HUES6 (cell line): ENCODE measurements around the gene SEMA4D.

Experiments
- H3K27ac ChIP-seq: 2 replicates; pipeline ENCODE4 v1.7.0; 2013; ENCODE audit warnings: low read depth, mild to moderate bottlenecking, low read length, inconsistent platforms
- H3K27me3 ChIP-seq: 2 replicates; pipeline ENCODE4 v1.6.1; 2013; ENCODE audit warnings: low read length; ENCODE audit not compliant: control insufficient read depth, insufficient read depth
- H3K36me3 ChIP-seq: 2 replicates; pipeline ENCODE4 v1.6.1; 2013; ENCODE audit warnings: low read length; ENCODE audit not compliant: control insufficient read depth, insufficient read depth
- H3K4me1 ChIP-seq: 2 replicates; pipeline ENCODE4 v1.6.1; 2013; ENCODE audit warnings: low read length; ENCODE audit not compliant: control insufficient read depth, insufficient read depth
- H3K4me3 ChIP-seq: 2 replicates; pipeline ENCODE4 v1.5.1; 2013; ENCODE audit warnings: low read depth, low read length
- H3K9ac ChIP-seq: one replicate; pipeline ENCODE4 v1.6.1; 2013; ENCODE audit warnings: mild to moderate bottlenecking, low read length
- H3K9me3 ChIP-seq: 2 replicates; pipeline ENCODE4 v1.6.1; 2013; ENCODE audit warnings: low read depth, low read length; ENCODE audit not compliant: control insufficient read depth, insufficient read depth

Gene SEMA4D

DNA sequence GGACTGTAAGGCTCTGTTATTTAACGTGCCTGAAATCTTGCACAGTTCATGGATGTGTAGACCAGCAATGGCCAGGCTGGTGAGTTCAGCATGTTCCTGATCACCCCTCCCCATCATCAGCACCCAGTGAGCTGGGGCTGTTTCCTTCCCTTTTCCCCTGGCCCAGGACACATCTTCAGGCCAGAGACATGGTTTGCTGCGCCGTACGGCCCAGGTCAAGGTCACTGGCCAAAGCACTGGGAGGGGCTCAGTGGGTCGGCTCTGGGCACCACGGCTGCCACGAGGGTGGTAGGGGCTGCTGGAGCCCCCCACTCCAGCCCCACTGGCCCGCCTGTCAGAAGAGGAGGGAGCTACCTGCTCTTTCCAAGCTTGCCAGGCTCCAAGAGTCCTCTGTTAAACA is 55.9 kb downstream of the SEMA4D start:
- Histone ChIP-seq H3K9me3 (no peaks in the 10 kb centered on the region), H3K27ac (no peak overlapping the region), H3K4me3 (no peak overlapping the region), H3K4me1 (peaks cover 26% of the 10 kb centered on the region), H3K9ac (no peak overlapping the region), H3K27me3 (no peaks in the 10 kb centered on the region), H3K36me3 (peaks cover 5% of the 10 kb centered on the region; the same call in 1 of the 2 replicates)

DNA sequence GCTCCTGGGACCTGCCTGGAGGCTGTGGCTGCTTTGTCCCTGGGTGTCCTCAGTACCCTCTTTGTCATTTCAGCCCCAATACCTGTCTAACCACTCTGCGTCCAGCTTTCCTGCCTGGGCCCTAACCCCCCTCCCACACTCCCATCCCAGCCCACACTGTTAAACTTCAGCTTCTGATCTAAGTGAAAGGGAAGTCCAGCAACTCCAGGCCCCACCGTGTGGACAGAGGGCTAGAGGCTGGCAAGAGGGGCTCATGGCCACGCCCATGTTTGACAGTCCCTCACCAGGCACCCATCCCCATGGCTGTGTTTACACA is 56.3 kb downstream of the SEMA4D start:
- Histone ChIP-seq H3K4me3 (no peak overlapping the region), H3K4me1 (peaks cover 30% of the 10 kb centered on the region), H3K9ac (no peak overlapping the region)

DNA sequence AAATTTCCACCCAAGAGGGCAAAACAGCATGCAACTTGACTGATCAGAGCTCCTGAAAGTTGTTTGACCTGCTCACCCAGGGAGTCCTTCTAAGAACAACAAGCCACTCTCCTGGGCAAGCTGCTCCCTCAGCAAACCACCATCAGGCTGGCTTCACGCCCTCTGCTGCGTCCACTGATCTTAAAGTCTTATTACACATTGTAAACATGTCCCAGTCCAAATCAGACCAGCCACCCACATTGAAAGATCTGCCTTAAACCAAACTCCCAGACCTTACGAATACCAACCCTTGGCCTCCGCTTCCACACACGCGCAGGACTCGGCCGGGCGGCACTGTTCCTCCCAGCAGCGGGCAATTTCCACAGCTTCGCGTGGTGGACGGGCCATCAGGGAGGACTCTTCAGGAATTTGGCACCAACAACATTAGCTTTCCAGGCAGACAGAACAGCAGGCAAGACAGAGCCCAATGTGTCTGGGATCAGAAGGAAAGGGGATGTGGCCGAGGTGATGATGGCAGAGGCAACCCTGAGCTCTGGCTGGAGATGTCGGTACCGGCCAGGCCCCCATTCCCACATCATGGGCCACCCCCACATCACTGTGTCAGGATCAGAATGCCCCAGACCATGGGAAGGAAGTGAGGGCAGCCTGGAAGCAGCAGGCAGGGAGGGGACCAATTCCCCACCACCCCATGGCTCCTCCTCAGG is 56.8 kb downstream of the SEMA4D start:
- H3K4me1 ChIP-seq = peaks cover 35% of the 10 kb centered on the region
- no peaks in the 10 kb centered on the region for H3K9me3 ChIP-seq
- no peak overlapping the region for H3K27ac ChIP-seq
- H3K36me3 ChIP-seq = peaks cover 5% of the 10 kb centered on the region; the same call in 1 of the 2 replicates
- H3K4me3 ChIP-seq = no peak overlapping the region
- no peak overlapping the region for H3K9ac ChIP-seq
- H3K27me3 ChIP-seq = no peaks in the 10 kb centered on the region

More for the DNA sequence above, 56.3 kb downstream of the SEMA4D start:
- Histone ChIP-seq H3K27me3 (no peaks in the 10 kb centered on the region), H3K27ac (no peak overlapping the region), H3K9me3 (no peaks in the 10 kb centered on the region), H3K36me3 (peaks cover 5% of the 10 kb centered on the region; the same call in 1 of the 2 replicates)

DNA sequence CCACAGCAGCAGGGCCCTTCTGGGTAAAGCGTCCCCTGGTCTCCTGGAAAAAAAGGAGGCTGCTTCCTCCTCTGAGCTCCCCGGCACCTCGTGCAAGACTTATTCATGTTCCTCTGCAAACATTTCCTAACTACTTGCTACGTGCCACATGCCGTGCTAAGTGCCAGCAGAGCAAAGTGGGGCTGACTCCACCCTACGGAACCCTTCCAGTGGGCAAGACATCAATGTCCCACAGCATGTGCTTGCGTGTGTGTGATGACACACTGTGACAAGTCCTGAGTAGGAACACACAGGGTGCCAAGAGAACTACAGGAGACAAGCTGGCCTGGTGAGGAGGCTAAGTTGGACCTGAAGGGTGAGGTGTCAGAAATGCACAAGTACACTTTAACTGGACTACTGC is 57.4 kb downstream of the SEMA4D start:
- peaks cover 5% of the 10 kb centered on the region; the same call in 1 of the 2 replicates for H3K36me3 ChIP-seq
- H3K27me3 ChIP-seq = no peaks in the 10 kb centered on the region
- no peaks in the 10 kb centered on the region for H3K9me3 ChIP-seq
- no peak overlapping the region for H3K9ac ChIP-seq
- H3K4me3 ChIP-seq = no peak overlapping the region
- H3K27ac ChIP-seq = no peak overlapping the region
- peaks cover 40% of the 10 kb centered on the region for H3K4me1 ChIP-seq

DNA sequence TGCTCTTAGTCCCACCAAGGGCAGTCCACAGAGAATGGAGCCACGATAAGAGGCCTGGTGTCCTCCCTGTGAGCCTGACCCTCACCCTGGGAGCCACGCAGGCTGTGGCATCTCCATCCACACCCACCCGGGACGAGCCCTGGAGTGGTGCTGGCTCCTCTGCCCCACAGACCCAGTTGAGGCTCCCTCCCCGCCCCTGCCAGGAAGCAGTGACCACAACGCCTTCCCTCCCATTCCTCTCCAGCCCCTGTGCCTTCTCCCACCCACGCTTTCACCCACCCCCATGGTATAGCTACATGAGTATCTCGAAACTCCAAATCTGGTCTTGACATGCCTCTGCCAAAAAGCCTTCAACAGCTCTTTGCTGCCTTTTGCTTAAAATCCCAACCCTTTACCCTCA is 57.9 kb downstream of the SEMA4D start:
- Histone ChIP-seq H3K9ac (no peak overlapping the region), H3K27me3 (no peaks in the 10 kb centered on the region), H3K4me3 (no peak overlapping the region), H3K4me1 (peaks cover 44% of the 10 kb centered on the region), H3K27ac (no peak overlapping the region), H3K9me3 (no peaks in the 10 kb centered on the region), H3K36me3 (peaks cover 3% of the 10 kb centered on the region; the same call in 1 of the 2 replicates)

DNA sequence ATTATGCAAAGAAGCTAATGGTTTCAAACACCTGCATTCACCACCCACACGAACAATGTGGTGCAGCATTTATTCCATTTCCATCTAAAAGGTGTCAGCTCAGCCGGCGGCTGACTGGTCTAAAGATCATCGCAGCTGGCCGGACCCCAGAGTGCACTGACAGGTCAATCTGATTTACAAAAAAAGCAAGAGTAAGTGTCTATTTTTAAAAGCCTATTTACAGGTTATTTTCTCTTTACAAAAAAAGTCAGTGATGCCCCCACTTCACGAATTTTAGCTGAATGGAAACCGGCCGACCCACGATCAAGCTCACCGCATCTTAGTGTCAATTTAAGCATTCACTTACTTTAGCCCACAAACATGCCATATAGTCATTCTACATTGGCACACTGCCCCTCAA is 58.3 kb downstream of the SEMA4D start:
- Histone ChIP-seq H3K36me3 (no peaks in the 10 kb centered on the region), H3K27ac (no peak overlapping the region), H3K4me1 (peaks cover 49% of the 10 kb centered on the region), H3K9ac (no peak overlapping the region), H3K4me3 (no peak overlapping the region), H3K27me3 (no peaks in the 10 kb centered on the region), H3K9me3 (no peaks in the 10 kb centered on the region)

DNA sequence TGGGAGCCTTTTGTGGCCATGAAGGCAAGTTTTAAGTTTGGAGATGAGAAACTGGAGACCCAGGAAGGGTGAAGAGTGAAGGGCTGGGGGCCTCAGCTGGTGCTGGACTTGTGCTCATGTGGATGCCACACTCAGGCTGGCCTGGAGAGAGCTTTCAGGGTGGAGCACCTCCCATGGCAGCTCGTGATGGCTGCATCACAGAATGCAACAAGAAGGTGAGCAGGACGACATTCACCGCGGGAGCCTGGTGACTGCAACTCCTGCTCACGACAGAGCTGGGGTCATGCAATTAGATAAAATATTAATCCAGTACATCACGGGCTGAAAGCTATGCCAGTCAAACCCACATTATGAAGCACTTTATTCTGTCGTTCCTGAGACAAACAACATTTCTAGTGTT is 59.7 kb downstream of the SEMA4D start:
- no peaks in the 10 kb centered on the region for H3K27me3 ChIP-seq
- no peak overlapping the region for H3K27ac ChIP-seq
- H3K9ac ChIP-seq = no peak overlapping the region
- H3K9me3 ChIP-seq = no peaks in the 10 kb centered on the region
- H3K4me1 ChIP-seq = peaks cover 62% of the 10 kb centered on the region
- no peaks in the 10 kb centered on the region for H3K36me3 ChIP-seq
- H3K4me3 ChIP-seq = no peak overlapping the region

DNA sequence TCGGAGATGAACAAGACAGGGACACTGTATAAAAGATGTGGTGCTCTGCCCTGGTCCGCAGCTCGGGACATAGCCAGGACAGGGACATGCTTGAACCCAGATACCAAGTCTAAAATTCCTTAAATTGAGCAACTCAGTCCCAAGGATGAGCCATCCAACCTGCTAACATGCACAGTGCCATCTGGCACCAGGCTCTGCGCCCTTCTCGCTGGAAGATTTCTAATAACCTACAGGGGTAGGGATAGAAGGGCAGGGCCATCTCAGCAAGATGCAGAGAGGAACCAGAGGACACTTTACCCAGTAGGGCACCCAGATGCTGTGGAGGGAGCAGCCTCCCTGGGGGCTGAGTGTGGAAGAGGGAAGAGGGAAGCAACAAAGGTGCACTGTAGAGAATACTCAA is 60.1 kb downstream of the SEMA4D start:
- Histone ChIP-seq H3K4me3 (no peak overlapping the region), H3K9me3 (no peaks in the 10 kb centered on the region), H3K36me3 (no peaks in the 10 kb centered on the region), H3K4me1 (peaks cover 61% of the 10 kb centered on the region), H3K27ac (no peak overlapping the region), H3K9ac (no peak overlapping the region), H3K27me3 (no peaks in the 10 kb centered on the region)

DNA sequence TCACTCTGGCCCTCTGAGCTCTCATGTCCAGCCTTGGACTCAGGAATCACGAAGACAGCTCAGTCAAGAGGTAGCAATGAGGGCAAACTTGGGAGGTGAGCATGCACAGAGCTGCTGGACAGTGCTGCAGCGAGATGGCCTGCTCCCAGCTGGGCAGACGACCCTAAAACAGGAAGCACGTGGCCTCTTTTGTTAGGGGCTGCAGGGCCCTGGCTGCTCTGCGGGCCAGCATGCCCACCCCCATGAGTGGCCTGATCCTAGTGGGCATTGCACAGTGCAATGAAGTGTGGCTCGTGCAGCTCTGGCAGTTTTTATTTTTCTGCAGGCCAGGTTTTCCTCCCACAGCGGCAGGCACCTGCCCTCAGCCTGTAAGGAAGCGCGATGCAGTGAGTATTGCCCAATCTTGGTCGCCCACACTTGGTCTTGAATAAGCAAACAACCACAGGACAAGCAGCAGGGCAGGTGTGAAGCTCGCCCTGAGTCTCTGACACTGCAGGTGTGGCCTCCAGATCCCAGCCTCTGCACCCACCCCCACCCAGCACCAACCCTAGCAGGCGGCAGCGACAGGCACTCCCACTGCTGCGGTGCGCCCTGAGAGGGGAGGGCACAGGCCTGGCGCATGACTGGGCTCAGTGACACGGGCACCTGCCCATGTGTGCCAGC is 60.8 kb downstream of the SEMA4D start:
- Histone ChIP-seq H3K27ac (peak overlapping the region; percentile 89; the same call in 1 of the 2 replicates), H3K9me3 (no peaks in the 10 kb centered on the region), H3K9ac (no peak overlapping the region), H3K4me1 (peaks cover 62% of the 10 kb centered on the region), H3K36me3 (no peaks in the 10 kb centered on the region), H3K4me3 (no peak overlapping the region), H3K27me3 (no peaks in the 10 kb centered on the region)

DNA sequence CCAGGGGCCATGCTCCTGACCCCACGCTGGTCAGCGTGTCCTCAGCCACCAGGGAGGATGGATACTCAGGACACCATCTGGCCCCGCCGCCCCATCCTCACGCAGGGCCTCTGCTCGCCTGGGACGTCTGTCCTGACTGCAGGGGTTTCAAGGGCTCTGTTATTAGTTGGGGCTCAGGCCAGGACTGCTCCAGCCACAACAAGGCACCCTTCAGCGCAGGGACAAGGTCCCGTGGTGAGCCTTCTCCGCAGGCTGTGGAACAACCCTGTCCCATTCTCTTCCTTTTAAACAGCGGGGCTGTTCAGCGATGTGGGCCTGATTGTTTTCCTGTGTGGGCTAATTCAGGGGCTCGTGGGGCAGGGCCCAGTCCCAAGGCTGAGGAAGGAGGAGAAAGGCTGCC is 61.6 kb downstream of the SEMA4D start:
- peaks cover 60% of the 10 kb centered on the region for H3K4me1 ChIP-seq
- H3K27ac ChIP-seq = peak overlapping the region; percentile 89
- peak overlapping the region; percentile 79 for H3K9ac ChIP-seq

DNA sequence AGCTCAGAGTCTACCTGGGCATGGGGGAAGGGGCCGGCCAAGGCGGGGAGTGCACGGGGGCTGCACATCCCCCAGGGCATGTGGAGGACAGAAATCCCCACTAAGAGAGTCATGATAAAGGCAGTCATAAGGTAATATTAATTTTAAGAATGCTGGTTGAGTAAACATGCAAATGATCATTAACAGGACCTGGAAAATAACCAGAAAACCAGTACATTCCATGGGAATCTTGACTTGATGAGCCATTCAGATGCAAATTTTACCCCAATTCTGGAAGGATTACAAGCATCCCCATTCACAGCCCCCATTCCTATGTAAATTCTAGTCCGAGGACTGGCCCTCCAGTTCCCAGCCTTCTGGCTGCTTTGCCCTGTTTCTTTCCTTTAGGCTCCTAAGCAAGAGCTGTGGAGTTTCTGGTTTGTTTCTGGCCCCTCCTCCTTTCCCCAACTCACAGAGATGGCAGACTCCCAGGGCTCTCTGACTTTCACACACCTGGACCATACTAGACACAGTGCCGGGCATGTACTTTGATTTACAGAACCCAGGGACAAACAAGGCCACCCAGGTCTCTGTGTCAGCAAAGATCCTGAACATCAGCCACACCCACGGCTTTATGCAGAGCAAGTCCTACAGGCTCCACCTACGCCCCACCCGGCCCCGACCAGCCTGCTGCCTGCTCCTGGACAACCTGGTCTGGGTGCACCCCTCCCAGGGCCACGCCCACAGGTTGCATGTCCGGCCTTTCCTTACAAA is 62.7 kb downstream of the SEMA4D start:
- peak overlapping the region; percentile 48 for H3K4me3 ChIP-seq
- no peaks in the 10 kb centered on the region for H3K9me3 ChIP-seq
- peak overlapping the region; percentile 89 for H3K27ac ChIP-seq
- H3K27me3 ChIP-seq = no peaks in the 10 kb centered on the region
- H3K9ac ChIP-seq = peak overlapping the region; percentile 79
- H3K4me1 ChIP-seq = peaks cover 66% of the 10 kb centered on the region
- no peaks in the 10 kb centered on the region for H3K36me3 ChIP-seq

More for the DNA sequence above, 61.6 kb downstream of the SEMA4D start:
- Histone ChIP-seq H3K9me3 (no peaks in the 10 kb centered on the region), H3K36me3 (no peaks in the 10 kb centered on the region), H3K4me3 (no peak overlapping the region), H3K27me3 (no peaks in the 10 kb centered on the region)
